AG04449 (cell line): ENCODE data around the gene PIP4K2B.

Experiments used
- CTCF ChIA-PET: fragments of 350-600 bp; formaldehyde crosslinking; extraction: SDS; loops from one replicate; lab custom pipeline; 2021; ENCODE audit warnings: antibody characterized with exemption; lab: Yijun Ruan, JAX
- POLR2A ChIA-PET: fragments of 400-600, 350-600 bp; formaldehyde crosslinking; extraction: SDS; loops from one replicate; lab custom pipeline; 2020; ENCODE audit warnings: antibody characterized with exemption, inconsistent platforms; lab: Yijun Ruan, JAX
- DNase-seq: peaks from one replicate; pipeline ENCODE4 v3.0.0-alpha.2; 2010; ENCODE audit warnings: low read depth, low spot score
- H3K4me3 ChIP-seq: 2 replicates; pipeline ENCODE4 v1.5.1; 2011; ENCODE audit warnings: low read depth, mild to moderate bottlenecking, control low read depth, low read length
- TF ChIP-seq, protein P1 (sequence below): IDR thresholded peaks from one replicate; pipeline ENCODE4 v1.5.1; 2011; ENCODE audit warnings: mild to moderate bottlenecking, moderate library complexity, low read length, control low read depth, inconsistent platforms; ENCODE audit not compliant: insufficient read depth; ENCODE audit errors: missing control alignments

The PIP4K2B gene

DNA sequence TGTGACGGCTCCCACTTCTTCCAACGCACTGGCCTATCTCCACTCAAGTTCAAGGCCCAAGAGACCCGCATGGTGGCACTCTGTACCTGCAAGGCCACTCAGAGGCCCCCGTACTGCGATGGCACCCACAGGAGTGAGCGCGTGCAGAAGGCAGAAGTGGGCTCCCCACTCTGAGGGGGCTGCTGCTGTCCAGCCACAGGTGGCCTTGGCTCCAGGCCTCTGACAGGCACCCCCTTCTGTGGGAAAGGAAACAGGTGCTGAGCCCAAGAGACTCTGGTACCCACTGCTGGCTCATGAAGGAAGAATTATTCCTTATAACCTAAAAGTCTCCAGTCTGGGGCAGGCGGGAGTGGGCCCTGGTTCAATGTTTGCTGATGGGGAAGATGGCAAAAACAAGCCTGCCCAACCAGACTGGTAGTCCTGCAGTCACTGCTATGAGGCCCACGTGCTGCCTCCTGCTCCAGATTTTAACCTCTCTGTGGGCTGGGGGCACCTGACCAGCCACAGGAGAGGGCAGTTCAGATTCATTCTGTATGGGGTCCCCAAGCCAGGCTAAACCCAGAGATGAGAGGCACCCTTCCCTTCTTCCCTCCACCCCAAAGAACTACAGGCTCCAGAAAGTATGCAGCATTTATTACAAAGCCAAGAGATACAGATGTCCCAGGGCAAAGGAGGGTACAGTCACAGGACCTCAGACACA lies 65.9 kb downstream of the PIP4K2B start:
- no peak overlapping the region for H3K4me3 ChIP-seq
- TF ChIP-seq, protein P1, sequence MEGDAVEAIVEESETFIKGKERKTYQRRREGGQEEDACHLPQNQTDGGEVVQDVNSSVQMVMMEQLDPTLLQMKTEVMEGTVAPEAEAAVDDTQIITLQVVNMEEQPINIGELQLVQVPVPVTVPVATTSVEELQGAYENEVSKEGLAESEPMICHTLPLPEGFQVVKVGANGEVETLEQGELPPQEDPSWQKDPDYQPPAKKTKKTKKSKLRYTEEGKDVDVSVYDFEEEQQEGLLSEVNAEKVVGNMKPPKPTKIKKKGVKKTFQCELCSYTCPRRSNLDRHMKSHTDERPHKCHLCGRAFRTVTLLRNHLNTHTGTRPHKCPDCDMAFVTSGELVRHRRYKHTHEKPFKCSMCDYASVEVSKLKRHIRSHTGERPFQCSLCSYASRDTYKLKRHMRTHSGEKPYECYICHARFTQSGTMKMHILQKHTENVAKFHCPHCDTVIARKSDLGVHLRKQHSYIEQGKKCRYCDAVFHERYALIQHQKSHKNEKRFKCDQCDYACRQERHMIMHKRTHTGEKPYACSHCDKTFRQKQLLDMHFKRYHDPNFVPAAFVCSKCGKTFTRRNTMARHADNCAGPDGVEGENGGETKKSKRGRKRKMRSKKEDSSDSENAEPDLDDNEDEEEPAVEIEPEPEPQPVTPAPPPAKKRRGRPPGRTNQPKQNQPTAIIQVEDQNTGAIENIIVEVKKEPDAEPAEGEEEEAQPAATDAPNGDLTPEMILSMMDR, result no peak
- no peak for DNase-seq
- ChIA-PET POLR2A (no interaction called here), CTCF (interaction anchor here (1.1 to 5.5 kb wide), 4 partner anchors 12 to 420 kb away, joined by 3 to 84 read pairs (median 42); partner anchors contain the start of genes EPOP and PCGF2)

GRCh38 chr17:38732376-38733281 lies 66.7 kb downstream of the PIP4K2B start:
- POLR2A ChIA-PET, result no interaction called here
- CTCF ChIA-PET, result interaction anchor here (1.0 to 5.5 kb wide), 5 partner anchors 9 to 224 kb away, joined by 3 to 84 read pairs (median 3); partner anchors contain the start of genes EPOP and PCGF2
- no peak for DNase-seq

DNA sequence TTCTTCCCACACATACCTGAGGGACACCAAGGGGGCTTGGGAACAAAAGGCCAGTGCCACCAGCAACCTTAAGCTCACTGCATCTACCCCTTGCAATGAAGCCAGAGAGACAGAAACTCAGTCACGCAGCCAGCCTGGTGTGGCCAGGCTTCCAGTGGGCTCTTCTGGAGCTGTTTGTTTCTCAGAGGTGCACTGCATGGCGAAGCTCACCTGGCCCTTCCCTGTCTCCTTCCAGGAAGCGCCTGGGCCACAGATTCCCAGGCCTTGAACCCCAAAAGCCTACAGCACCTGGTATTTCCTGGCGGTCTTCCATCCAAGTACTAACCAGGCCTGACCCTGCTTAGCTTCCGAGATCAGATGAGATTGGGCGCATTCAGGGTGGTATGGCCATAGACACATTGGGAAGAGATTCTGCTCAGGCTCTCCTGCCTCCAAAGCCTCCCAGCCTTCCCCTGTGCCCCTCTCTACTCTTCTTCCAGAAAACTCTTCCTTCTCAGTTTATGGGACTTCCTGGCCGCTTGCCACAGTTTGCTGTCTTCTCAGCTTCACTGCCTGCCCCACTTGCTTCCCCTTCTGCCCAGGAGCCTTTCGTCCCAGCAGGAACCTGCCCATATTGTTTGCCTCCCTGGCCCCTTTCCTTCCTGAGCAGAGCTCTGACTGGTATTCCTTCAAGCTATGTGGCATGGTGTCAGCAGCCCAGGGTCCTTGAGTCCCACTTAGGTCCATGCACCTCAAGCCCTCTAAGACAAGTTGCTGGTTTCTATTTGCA lies 67.6 kb downstream of the PIP4K2B start:
- ChIA-PET POLR2A (no interaction called here), CTCF (interaction anchor here (1.0 to 2.3 kb wide), 12 partner anchors 8 to 420 kb away, joined by 3 to 22 read pairs (median 3); partner anchors contain the start of genes EPOP, PLXDC1 and PSMB3)
- DNase-seq, result no peak
- no peak overlapping the region; the same call in 1 of the 2 replicates for H3K4me3 ChIP-seq
- TF ChIP-seq, protein P1, result no peak

More at GRCh38 chr17:38732376-38733281, 66.7 kb downstream of the PIP4K2B start:
- TF ChIP-seq, protein P1, result no peak
- no peak overlapping the region for H3K4me3 ChIP-seq

GRCh38 chr17:38730526-38731379 lies 68.6 kb downstream of the PIP4K2B start:
- ChIA-PET CTCF (interaction anchor here (0.9 to 2.3 kb wide), 11 partner anchors 9 to 421 kb away, joined by 3 to 22 read pairs (median 3); partner anchors contain the start of genes EPOP, PLXDC1 and PSMB3), POLR2A (interaction anchor here (1.0 kb wide), 2 partner anchors 139 to 153 kb away, joined by 4 read pairs; partner anchors contain the start of gene LASP1)
- peak overlapping the region; percentile 77 for H3K4me3 ChIP-seq
- DNase-seq, result no peak
- TF ChIP-seq, protein P1, result no peak

DNA sequence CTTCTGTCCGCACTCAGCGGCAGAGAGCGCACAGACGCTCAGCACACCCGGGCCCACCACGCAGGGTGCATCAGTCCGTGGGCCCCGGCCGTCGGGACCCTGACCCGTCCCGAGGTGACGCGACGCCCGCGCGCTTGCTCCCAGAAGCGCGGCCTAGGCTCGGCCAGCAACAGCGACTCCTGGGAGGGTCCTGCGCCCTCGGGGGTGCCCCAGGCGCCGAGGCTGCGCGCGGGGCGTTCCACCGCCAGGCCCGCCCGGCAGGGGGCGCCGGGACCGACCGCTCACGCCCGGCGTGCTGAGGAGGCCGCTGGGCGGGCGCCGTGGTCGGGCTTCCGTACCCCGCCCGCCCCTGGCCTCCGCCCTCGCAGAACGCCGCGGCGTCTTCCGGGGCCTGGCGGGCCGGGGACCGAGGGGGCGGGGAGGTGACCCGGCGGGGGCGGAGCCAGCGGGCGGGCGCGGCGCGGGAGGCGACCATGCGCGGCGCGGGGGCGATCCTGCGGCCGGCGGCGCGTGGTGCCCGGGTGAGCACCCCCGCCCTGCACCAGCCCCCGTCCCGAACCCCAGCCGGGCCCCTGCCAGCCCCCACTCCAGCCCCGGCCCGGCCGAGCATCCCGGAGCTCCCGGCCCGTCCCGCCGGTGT lies 69.3 kb downstream of the PIP4K2B start, which contains the start of gene CISD3:
Gene CISD3 (plus strand): TSS at position 456 of the 640 bp plus-strand sequence. CDS start 18 bp downstream, at position 474.
- TF ChIP-seq, protein P1, result peak; percentile 56
- H3K4me3 ChIP-seq, result peak within 1 kb of the TSS; percentile 77
- no peak for DNase-seq
- ChIA-PET POLR2A (interaction anchor here (1.0 kb wide), 2 partner anchors 140 to 154 kb away, joined by 4 read pairs; partner anchors contain the start of gene LASP1), CTCF (interaction anchor here (0.8 to 2.6 kb wide), 11 partner anchors 8 to 423 kb away, joined by 3 to 22 read pairs (median 3); partner anchors contain the start of genes EPOP and PLXDC1)
